ENCODE results near the gene PACRGL. TPM values are rescaled to one million over a fixed set of nuclear protein-coding genes. Genes with fewer than 3 reads are reported as not detected.

The PACRGL gene
- total RNA-seq, 2 donors from 2014 or later: 10.3 to 53.6 TPM

GRCh38 chr4:20680736-20681135 lies 19.5 kb upstream of the PACRGL start:
- no peaks in the 10 kb centered on the region for H3K4me1 ChIP-seq (ENCODE audit: control insufficient read depth in 1 of 2, low read depth in 2 of 2)
- no peaks in the 10 kb centered on the region for H3K9me3 ChIP-seq
- H3K27ac ChIP-seq: no peak overlapping the region
- H3K36me3 ChIP-seq: no peaks in the 10 kb centered on the region
- H3K27me3 ChIP-seq (replicated peaks; ENCODE audit: insufficient read depth): no peaks in the 10 kb centered on the region
- no peak for ATAC-seq (ENCODE audit: insufficient number of reproducible peaks, low FRiP score, low read depth)
- no peak for TF ChIP-seq CTCF (IDR thresholded peaks at IDR 0.05)
- H3K4me3 ChIP-seq: no peak overlapping the region
- DNase-seq (ENCODE audit: low spot score): no peak

DNA sequence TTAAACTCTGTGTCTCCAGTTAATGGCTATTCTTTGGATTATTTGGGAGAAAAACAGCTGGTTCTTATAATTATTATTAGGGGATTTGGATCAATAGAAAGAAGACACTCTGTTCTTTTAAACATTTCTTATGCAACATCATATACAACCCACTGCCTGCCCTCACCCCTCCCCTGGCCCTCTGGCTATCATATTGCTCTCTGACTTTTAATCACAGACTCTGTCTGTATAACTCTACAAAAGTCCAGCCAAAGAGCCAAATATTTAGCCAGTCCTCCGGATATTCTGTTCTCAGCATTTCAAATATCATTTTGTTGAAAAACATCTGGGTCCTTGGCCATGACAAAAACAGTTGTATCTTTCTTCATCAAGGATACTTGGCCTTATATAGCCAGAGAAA lies 19.0 kb upstream of the PACRGL start:
- Histone ChIP-seq H3K27me3 (replicated peaks; ENCODE audit: insufficient read depth) (no peaks in the 10 kb centered on the region), H3K36me3 (no peaks in the 10 kb centered on the region), H3K4me3 (no peak overlapping the region), H3K4me1 (ENCODE audit: control insufficient read depth in 1 of 2, low read depth in 2 of 2) (no peaks in the 10 kb centered on the region), H3K27ac (no peak overlapping the region), H3K9me3 (no peaks in the 10 kb centered on the region)
- ATAC-seq (ENCODE audit: insufficient number of reproducible peaks, low FRiP score, low read depth): no peak
- no peak for TF ChIP-seq CTCF (IDR thresholded peaks at IDR 0.05)
- no peak for DNase-seq (ENCODE audit: low spot score)

- ATAC-seq (ENCODE audit: insufficient number of reproducible peaks, low FRiP score, low read depth) (no peak), DNase-seq (ENCODE audit: low spot score) (no peak)
- Histone ChIP-seq H3K4me1 (ENCODE audit: control insufficient read depth in 1 of 2, low read depth in 2 of 2) (no peaks in the 10 kb centered on the region), H3K9me3 (no peaks in the 10 kb centered on the region), H3K36me3 (no peaks in the 10 kb centered on the region), H3K27ac (no peak overlapping the region), H3K4me3 (no peak overlapping the region), H3K27me3 (replicated peaks; ENCODE audit: insufficient read depth) (no peaks in the 10 kb centered on the region)
- TF ChIP-seq CTCF (IDR thresholded peaks at IDR 0.05): no peak
Observed at GRCh38 chr4:20682853-20683252, 17.4 kb upstream of the PACRGL start.

DNA sequence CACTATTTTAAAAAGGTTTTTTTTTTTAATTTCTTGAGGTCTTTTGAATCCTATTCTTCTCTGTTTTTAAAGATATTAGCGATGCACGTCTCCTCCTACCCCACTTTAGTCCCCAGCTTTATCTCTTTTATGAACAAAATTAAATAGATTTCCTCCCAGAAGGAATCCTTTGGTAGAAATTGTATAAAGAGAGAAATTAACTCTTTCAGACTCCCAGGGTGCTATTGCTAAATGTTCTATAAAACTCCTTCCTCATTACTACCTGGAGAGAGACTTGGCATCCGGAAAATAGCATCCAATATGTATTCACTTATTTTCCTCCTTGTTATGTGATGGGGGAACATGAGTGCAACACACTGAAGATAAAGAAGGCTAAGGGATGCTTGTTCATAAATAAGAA lies 16.5 kb upstream of the PACRGL start:
- ATAC-seq (ENCODE audit: insufficient number of reproducible peaks, low FRiP score, low read depth): no peak
- H3K36me3 ChIP-seq: no peaks in the 10 kb centered on the region

More for the DNA sequence above, 16.5 kb upstream of the PACRGL start:
- Histone ChIP-seq H3K4me1 (ENCODE audit: control insufficient read depth in 1 of 2, low read depth in 2 of 2) (no peaks in the 10 kb centered on the region), H3K9me3 (no peaks in the 10 kb centered on the region), H3K4me3 (no peak overlapping the region), H3K27me3 (replicated peaks; ENCODE audit: insufficient read depth) (no peaks in the 10 kb centered on the region), H3K27ac (no peak overlapping the region)
- no peak for TF ChIP-seq CTCF (IDR thresholded peaks at IDR 0.05)
- DNase-seq (ENCODE audit: low spot score): no peak

All from thoracic aorta (tissue), 2 donors.